H1 (cell line): ENCODE measurements around the gene FGGY. TPM values are rescaled to one million over a fixed set of nuclear protein-coding genes. Genes with fewer than 3 reads are reported as not detected.

Source experiments
- CHD2 ChIP-seq: IDR thresholded peaks from 2 replicates; pipeline ENCODE4 v1.6.1; 2012; ENCODE audit warnings: low read length, improper control_type of control experiment
- CHD7 ChIP-seq: fragments of 300-600 bp; sonication (generic); IDR thresholded peaks from 2 replicates; pipeline ENCODE4 v1.7.1; 2012; ENCODE audit warnings: low read length, moderate library complexity, mild to moderate bottlenecking, inconsistent platforms; ENCODE audit not compliant: insufficient replicate concordance
- GABPA ChIP-seq: IDR thresholded peaks from 2 replicates; pipeline ENCODE4 v1.6.1; 2011; ENCODE audit warnings: mild to moderate bottlenecking, low read length, moderate library complexity, borderline replicate concordance; ENCODE audit not compliant: insufficient read depth
- GTF2F1 ChIP-seq: IDR thresholded peaks from 2 replicates; pipeline ENCODE4 v1.6.1; 2012; ENCODE audit warnings: low read depth, low read length, improper control_type of control experiment, borderline replicate concordance
- JUN ChIP-seq: IDR thresholded peaks from 2 replicates; pipeline ENCODE4 v1.6.1; 2011; ENCODE audit warnings: low read depth, mild to moderate bottlenecking, improper control_type of control experiment, low read length
- RBBP5 ChIP-seq: IDR thresholded peaks from 2 replicates; pipeline ENCODE4 v1.7.1; 2012; ENCODE audit warnings: low read depth, mild to moderate bottlenecking, inconsistent platforms, low read length, moderate library complexity, borderline replicate concordance
- SRF ChIP-seq: IDR thresholded peaks from 2 replicates; pipeline ENCODE4 v1.6.1; 2011; ENCODE audit warnings: mild to moderate bottlenecking, low read depth, low read length, moderate library complexity
- TAF7 ChIP-seq: optimal IDR thresholded peaks from 2 replicates; pipeline ENCODE3; 2011; ENCODE audit warnings: low read depth, mild to moderate bottlenecking, inconsistent platforms, low read length, moderate library complexity, borderline replicate concordance
- polyA plus RNA-seq, 7 experiments: library from polyadenylated mRNA; depleted of rRNA in 3 of 7; stranded (reverse) in 5 of 7; unstranded in 2 of 7; fragments of >200 nt in 5 of 7; fragments of 200-250 nt in 2 of 7; gene quantifications; 1 replicate in 5 of 7; 2 replicates in 1 of 7; 4 replicates in 1 of 7; pipeline versions ENCODE4 v1.2.1 to v1.2.3, GENCODE V29; 2011 to 2013; ENCODE audit warnings: missing spikeins in 2 of 7, mixed read lengths in 2 of 7
- total RNA-seq: library from RNA; stranded (reverse); fragmentation: NEBNext Ultra II Directional; extraction: Animal tissue kit (Norgen Biotek cat#: 25700); gene quantifications from 2 replicates; pipeline ENCODE4 v1.2.1, GENCODE V29; 2021
- TF ChIP-seq, protein P1 (sequence below): IDR thresholded peaks from 2 replicates; pipeline ENCODE4 v1.6.1; 2012; ENCODE audit warnings: low read length, inconsistent platforms

FGGY gene
- total and polyA plus RNA-seq, 2 of the 8 experiments (the other 6 are each of a cell fraction or from before 2014, with no cell fraction given), result 10.3 to 12.5 TPM

GRCh38 chr1:59397139-59397858 lies 100.4 kb downstream of the FGGY start (continued):
- TF ChIP-seq CHD7, result no peak
- TF ChIP-seq GABPA, result no peak
- TF ChIP-seq GTF2F1, result no peak
- TF ChIP-seq, protein P1, sequence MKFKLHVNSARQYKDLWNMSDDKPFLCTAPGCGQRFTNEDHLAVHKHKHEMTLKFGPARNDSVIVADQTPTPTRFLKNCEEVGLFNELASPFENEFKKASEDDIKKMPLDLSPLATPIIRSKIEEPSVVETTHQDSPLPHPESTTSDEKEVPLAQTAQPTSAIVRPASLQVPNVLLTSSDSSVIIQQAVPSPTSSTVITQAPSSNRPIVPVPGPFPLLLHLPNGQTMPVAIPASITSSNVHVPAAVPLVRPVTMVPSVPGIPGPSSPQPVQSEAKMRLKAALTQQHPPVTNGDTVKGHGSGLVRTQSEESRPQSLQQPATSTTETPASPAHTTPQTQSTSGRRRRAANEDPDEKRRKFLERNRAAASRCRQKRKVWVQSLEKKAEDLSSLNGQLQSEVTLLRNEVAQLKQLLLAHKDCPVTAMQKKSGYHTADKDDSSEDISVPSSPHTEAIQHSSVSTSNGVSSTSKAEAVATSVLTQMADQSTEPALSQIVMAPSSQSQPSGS, result no peak
- TF ChIP-seq RBBP5, result no peak
- TF ChIP-seq JUN, result no peak
- TF ChIP-seq SRF, result no peak
- no peak for TF ChIP-seq CHD2
- no peak for TF ChIP-seq TAF7
